ENCODE data around the gene COPS3. TPM values are rescaled to one million over a fixed set of nuclear protein-coding genes. Genes with fewer than 3 reads are reported as not detected.

Gene COPS3
- total and polyA plus RNA-seq, 2 donors (not counting 1 experiment from before 2014, with no cell fraction given), result 62.3 to 80.6 TPM

DNA sequence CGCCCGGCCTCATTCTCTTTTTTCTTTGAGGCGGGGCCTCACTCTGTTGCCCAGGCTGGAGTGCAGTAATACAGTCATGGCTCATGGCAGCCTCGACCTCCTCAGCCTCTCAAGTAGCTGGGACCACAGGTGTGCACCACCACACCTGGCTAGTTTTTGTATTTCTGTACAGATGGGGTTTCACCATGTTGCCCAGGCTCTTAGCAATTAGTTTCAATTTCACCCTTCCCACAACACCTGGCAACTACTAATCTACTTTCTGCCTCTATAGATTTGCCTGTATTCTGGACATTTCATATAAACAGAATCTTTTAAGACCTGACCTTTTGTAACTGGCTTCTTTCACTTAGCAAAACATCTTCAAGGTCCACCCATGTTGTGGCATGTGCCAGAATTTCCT lies 14.1 kb upstream of the COPS3 start:
- no peak overlapping the region for H2AFZ ChIP-seq (ENCODE audit: low read length)
- no peak for DNase-seq (ENCODE audit: low read depth in 2 of 2)
- H4K20me1 ChIP-seq (ENCODE audit: control insufficient read depth, extremely low read depth, insufficient read depth, low read length), result no peaks in the 10 kb centered on the region
- no peak overlapping the region for H3K9ac ChIP-seq (ENCODE audit: insufficient read depth, low read length)
- TF ChIP-seq EZH2 (IDR thresholded peaks at IDR 0.05; ENCODE audit: low read length, missing control alignments), result no peak
- TF ChIP-seq CTCF (conservative IDR thresholded peaks at IDR 0.05 in 1 of 2, IDR thresholded peaks at IDR 0.05 in 1 of 2; ENCODE audit: low read depth in 1 of 2, low read length in 2 of 2), result no peak
- no peaks in the 10 kb centered on the region for H3K9me3 ChIP-seq (ENCODE audit: control insufficient read depth, insufficient read depth, low read depth, low read length)
- H3K4me1 ChIP-seq (ENCODE audit: control insufficient read depth, extremely low read depth, insufficient read depth, low read length), result peaks cover 4% of the 10 kb centered on the region
- H3K4me3 ChIP-seq (replicated peaks in 1 of 4; ENCODE audit: control extremely low read depth in 1 of 4, insufficient read depth in 1 of 4, low read depth in 3 of 4, low read length in 4 of 4), result no peak overlapping the region
- H3K4me2 ChIP-seq (ENCODE audit: extremely low read depth, insufficient read depth, low read length), result no peak overlapping the region
- H3K36me3 ChIP-seq (ENCODE audit: control insufficient read depth, insufficient read depth, low read length), result no peaks in the 10 kb centered on the region
- H3K79me2 ChIP-seq (ENCODE audit: control insufficient read depth, insufficient read depth, low read length), result no peaks in the 10 kb centered on the region
- no peaks in the 10 kb centered on the region for H3K27me3 ChIP-seq (ENCODE audit: control insufficient read depth, insufficient read depth, low read length)
- no peak overlapping the region for H3K27ac ChIP-seq (ENCODE audit: insufficient read depth, low read length)

GRCh38 chr17:17289701-17290100 lies 8.7 kb upstream of the COPS3 start:
- Histone ChIP-seq H3K27ac (ENCODE audit: insufficient read depth, low read length) (no peak overlapping the region), H3K4me2 (ENCODE audit: extremely low read depth, insufficient read depth, low read length) (no peak overlapping the region), H3K4me1 (ENCODE audit: control insufficient read depth, extremely low read depth, insufficient read depth, low read length) (no peaks in the 10 kb centered on the region), H2AFZ (ENCODE audit: low read length) (no peak overlapping the region), H3K9me3 (ENCODE audit: control insufficient read depth, insufficient read depth, low read depth, low read length) (no peaks in the 10 kb centered on the region), H3K4me3 (replicated peaks in 1 of 4; ENCODE audit: control extremely low read depth in 1 of 4, insufficient read depth in 1 of 4, low read depth in 3 of 4, low read length in 4 of 4) (no peak overlapping the region), H3K27me3 (ENCODE audit: control insufficient read depth, insufficient read depth, low read length) (no peaks in the 10 kb centered on the region), H4K20me1 (ENCODE audit: control insufficient read depth, extremely low read depth, insufficient read depth, low read length) (no peaks in the 10 kb centered on the region), H3K79me2 (ENCODE audit: control insufficient read depth, insufficient read depth, low read length) (no peaks in the 10 kb centered on the region), H3K9ac (ENCODE audit: insufficient read depth, low read length) (no peak overlapping the region), H3K36me3 (ENCODE audit: control insufficient read depth, insufficient read depth, low read length) (no peaks in the 10 kb centered on the region)
- no peak for DNase-seq (ENCODE audit: low read depth in 2 of 2)
- TF ChIP-seq CTCF (conservative IDR thresholded peaks at IDR 0.05 in 1 of 2, IDR thresholded peaks at IDR 0.05 in 1 of 2; ENCODE audit: low read depth in 1 of 2, low read length in 2 of 2) (no peak), EZH2 (IDR thresholded peaks at IDR 0.05; ENCODE audit: low read length, missing control alignments) (no peak)

DNA sequence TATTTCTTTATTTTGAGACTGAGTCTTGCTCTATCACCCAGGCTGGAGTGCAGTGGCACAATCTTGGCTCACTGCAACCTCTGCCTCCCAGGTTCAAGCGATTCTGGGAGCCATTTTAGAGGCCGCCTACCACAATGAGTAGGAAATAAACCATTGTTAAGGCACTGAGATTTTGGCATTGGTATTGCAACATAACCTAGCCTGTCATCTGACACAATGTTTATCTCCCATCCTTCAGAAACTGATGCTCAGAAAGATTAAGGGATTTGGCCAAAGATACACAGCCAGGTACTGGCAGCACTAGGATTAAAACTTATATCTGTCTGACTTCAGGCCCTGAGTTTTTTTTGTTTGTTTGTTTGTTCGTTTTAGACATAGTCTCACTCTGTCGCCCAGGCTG lies 8.0 kb upstream of the COPS3 start:
- Histone ChIP-seq H3K4me2 (ENCODE audit: extremely low read depth, insufficient read depth, low read length) (no peak overlapping the region), H3K27ac (ENCODE audit: insufficient read depth, low read length) (no peak overlapping the region), H3K79me2 (ENCODE audit: control insufficient read depth, insufficient read depth, low read length) (no peaks in the 10 kb centered on the region), H3K4me3 (replicated peaks in 1 of 4; ENCODE audit: control extremely low read depth in 1 of 4, insufficient read depth in 1 of 4, low read depth in 3 of 4, low read length in 4 of 4) (no peak overlapping the region), H4K20me1 (ENCODE audit: control insufficient read depth, extremely low read depth, insufficient read depth, low read length) (no peaks in the 10 kb centered on the region), H3K27me3 (ENCODE audit: control insufficient read depth, insufficient read depth, low read length) (no peaks in the 10 kb centered on the region), H3K9me3 (ENCODE audit: control insufficient read depth, insufficient read depth, low read depth, low read length) (no peaks in the 10 kb centered on the region), H3K36me3 (ENCODE audit: control insufficient read depth, insufficient read depth, low read length) (no peaks in the 10 kb centered on the region), H3K9ac (ENCODE audit: insufficient read depth, low read length) (no peak overlapping the region), H2AFZ (ENCODE audit: low read length) (no peak overlapping the region), H3K4me1 (ENCODE audit: control insufficient read depth, extremely low read depth, insufficient read depth, low read length) (no peaks in the 10 kb centered on the region)
- DNase-seq (ENCODE audit: low read depth in 2 of 2), result no peak
- TF ChIP-seq CTCF (conservative IDR thresholded peaks at IDR 0.05 in 1 of 2, IDR thresholded peaks at IDR 0.05 in 1 of 2; ENCODE audit: low read depth in 1 of 2, low read length in 2 of 2), result no peak

All from fibroblast of lung (primary cell).